Lower leg skin (tissue), 3 donors: Measurements from ENCODE around the gene LOXL4.

Source experiments
- POLR2A ChIP-seq, 2 donors: fragments of 450-650 bp; IDR thresholded peaks; one replicate each; pipeline ENCODE4 v1.6.1; 2016 to 2017; ENCODE audit warnings: antibody characterized with exemption in 2 of 2, mild to moderate bottlenecking in 1 of 2, moderate library complexity in 1 of 2
- TF ChIP-seq, protein P1 (sequence below), 3 donors: fragments of 450-650 bp; IDR thresholded peaks; one replicate each; pipeline ENCODE4 v1.5.1; 2016; ENCODE audit warnings: antibody characterized with exemption in 3 of 3, mild to moderate bottlenecking in 3 of 3, moderate library complexity in 2 of 3

GRCh38 chr10:98267894-98268693 lies at the start of gene LOXL4:
- TF ChIP-seq, protein P1, sequence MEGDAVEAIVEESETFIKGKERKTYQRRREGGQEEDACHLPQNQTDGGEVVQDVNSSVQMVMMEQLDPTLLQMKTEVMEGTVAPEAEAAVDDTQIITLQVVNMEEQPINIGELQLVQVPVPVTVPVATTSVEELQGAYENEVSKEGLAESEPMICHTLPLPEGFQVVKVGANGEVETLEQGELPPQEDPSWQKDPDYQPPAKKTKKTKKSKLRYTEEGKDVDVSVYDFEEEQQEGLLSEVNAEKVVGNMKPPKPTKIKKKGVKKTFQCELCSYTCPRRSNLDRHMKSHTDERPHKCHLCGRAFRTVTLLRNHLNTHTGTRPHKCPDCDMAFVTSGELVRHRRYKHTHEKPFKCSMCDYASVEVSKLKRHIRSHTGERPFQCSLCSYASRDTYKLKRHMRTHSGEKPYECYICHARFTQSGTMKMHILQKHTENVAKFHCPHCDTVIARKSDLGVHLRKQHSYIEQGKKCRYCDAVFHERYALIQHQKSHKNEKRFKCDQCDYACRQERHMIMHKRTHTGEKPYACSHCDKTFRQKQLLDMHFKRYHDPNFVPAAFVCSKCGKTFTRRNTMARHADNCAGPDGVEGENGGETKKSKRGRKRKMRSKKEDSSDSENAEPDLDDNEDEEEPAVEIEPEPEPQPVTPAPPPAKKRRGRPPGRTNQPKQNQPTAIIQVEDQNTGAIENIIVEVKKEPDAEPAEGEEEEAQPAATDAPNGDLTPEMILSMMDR (IDR thresholded peaks at IDR 0.05) = no peak
- no peak for TF ChIP-seq POLR2A (IDR thresholded peaks at IDR 0.05)
